MM.1S (cell line): ENCODE data around the gene MED14.
"Not testable (repeated sequence)": the region's sequence is repeated elsewhere in the genome, so short reads cannot be mapped to it uniquely, and the experiment has no call there.

Source experiments
- DNase-seq: peaks from one replicate; pipeline ENCODE4 v3.0.0-alpha.2; 2015
- H2AFZ ChIP-seq: fragments of 300-600 bp; sonication (generic); 2 replicates; pipeline ENCODE4 v1.6.0; 2016; ENCODE audit warnings: antibody characterized with exemption, low read length
- H3F3A ChIP-seq: fragments of 300-600 bp; sonication (generic); 2 replicates; pipeline ENCODE4 v1.6.1; 2016; ENCODE audit warnings: mild to moderate bottlenecking, antibody characterized with exemption, low read length, moderate library complexity, mixed read lengths; ENCODE audit not compliant: insufficient read depth
- H3K27ac ChIP-seq: fragments of 300-600 bp; sonication (generic); 2 replicates; pipeline ENCODE4 v1.5.1; 2016; ENCODE audit warnings: mild to moderate bottlenecking, low read length
- H3K27me3 ChIP-seq: fragments of 300-600 bp; sonication (generic); replicated peaks from 2 replicates; pipeline ENCODE4 v1.6.0; 2016; ENCODE audit warnings: low read length; ENCODE audit not compliant: insufficient read depth
- H3K36me3 ChIP-seq: fragments of 300-600 bp; sonication (generic); replicated peaks from 2 replicates; pipeline ENCODE4 v1.6.1; 2016; ENCODE audit warnings: mild to moderate bottlenecking, low read length, mixed read lengths; ENCODE audit not compliant: insufficient read depth
- H3K4me1 ChIP-seq: fragments of 300-600 bp; sonication (generic); 2 replicates; pipeline ENCODE4 v1.6.1; 2016; ENCODE audit warnings: low read length, mixed read lengths
- H3K4me2 ChIP-seq: fragments of 300-600 bp; sonication (generic); 2 replicates; pipeline ENCODE4 v1.6.0; 2016; ENCODE audit warnings: low read depth, low read length
- H3K4me3 ChIP-seq: fragments of 300-600 bp; sonication (generic); 2 replicates; pipeline ENCODE4 v1.5.1; 2016; ENCODE audit warnings: low read length, mixed read lengths
- H3K79me2 ChIP-seq: fragments of 300-600 bp; sonication (generic); 2 replicates; pipeline ENCODE4 v1.6.1; 2016; ENCODE audit warnings: mixed run types, low read length, mixed read lengths
- H3K9ac ChIP-seq: fragments of 300-600 bp; sonication (generic); 2 replicates; pipeline ENCODE4 v1.6.1; 2016; ENCODE audit warnings: low read length, mixed read lengths
- H3K9me2 ChIP-seq: fragments of 300-600 bp; sonication (generic); replicated peaks from 2 replicates; pipeline ENCODE4 v1.6.1; 2016; ENCODE audit warnings: mild to moderate bottlenecking, low read length, mixed read lengths; ENCODE audit not compliant: insufficient read depth
- H3K9me3 ChIP-seq: fragments of 300-600 bp; sonication (generic); replicated peaks from 2 replicates; pipeline ENCODE4 v1.6.1; 2016; ENCODE audit warnings: mild to moderate bottlenecking, low read length, mixed read lengths; ENCODE audit not compliant: insufficient read depth
- H4K20me1 ChIP-seq: fragments of 300-600 bp; sonication (generic); 2 replicates; pipeline ENCODE4 v1.6.1; 2016; ENCODE audit warnings: mild to moderate bottlenecking, low read length, moderate library complexity, mixed read lengths; ENCODE audit not compliant: insufficient read depth
- EZH2 ChIP-seq: fragments of 300-600 bp; sonication (generic); optimal IDR thresholded peaks from 2 replicates; pipeline ENCODE3; 2017; ENCODE audit warnings: low read depth, mild to moderate bottlenecking, antibody characterized with exemption, low read length, mixed read lengths
- EZH2phosphoT487 ChIP-seq: fragments of 300-600 bp; sonication (generic); IDR thresholded peaks from 2 replicates; pipeline ENCODE4 v1.6.1; 2018; ENCODE audit warnings: antibody characterized with exemption, low read length
- TF ChIP-seq, protein P1 (sequence below): fragments of 300-600 bp; sonication (generic); IDR thresholded peaks from 2 replicates; pipeline ENCODE4 v1.5.1; 2016; ENCODE audit warnings: antibody characterized with exemption, low read length, mixed read lengths

MED14 gene

DNA sequence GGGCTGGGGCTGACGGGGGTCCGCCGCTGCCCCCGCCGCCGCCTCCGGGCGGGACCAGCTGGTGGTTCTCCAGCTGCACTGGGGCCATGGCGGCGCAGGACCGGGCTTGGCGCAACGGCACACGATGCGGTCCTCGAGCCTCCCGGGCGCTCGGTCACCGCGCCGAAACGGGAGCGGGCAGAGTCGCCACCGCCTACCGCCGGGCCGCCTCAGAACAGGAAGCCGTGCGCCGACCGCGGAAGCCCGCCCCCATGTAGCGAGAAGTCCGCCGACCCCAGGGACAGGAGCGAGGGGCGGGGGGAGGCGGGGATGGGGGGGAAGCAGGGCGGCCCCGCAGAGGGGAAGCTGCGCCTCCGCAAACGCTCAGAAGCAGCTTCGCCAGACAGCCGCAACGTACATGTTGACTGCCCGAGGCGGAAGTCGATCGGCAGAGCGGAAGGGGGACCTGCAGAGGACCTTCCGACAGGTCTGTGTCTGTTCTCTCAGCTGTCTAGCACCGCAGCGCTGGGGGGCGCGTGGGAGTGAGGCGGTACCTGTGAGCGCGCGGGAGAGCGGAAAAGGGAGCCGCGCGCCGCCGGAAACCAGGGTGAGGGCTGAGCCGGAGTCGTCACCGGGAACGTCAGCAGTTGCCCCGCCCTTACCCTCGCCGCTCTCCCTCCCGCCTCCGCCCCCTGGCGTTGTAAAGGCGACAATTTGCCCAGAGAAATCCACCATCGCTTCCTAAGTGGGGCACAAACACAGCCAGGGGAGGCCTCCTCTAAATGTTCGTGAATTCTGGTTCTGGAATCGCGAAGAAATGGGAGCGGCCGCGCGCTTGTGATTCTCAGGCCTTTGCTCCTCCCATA is at the start of gene MED14:
MED14 (minus strand) TSS at position 218 of the 845 bp plus-strand sequence; CDS start at position 88, 130 bp downstream.
- Histone ChIP-seq H3K79me2 (peaks cover 44% of the 10 kb centered on the region), H4K20me1 (no peaks in the 10 kb centered on the region), H3K9me2 (no peaks in the 10 kb centered on the region), H3K27ac (peak within 1 kb of the TSS; percentile 90), H3F3A (peaks cover 12% of the 10 kb centered on the region; the same call in 1 of the 2 replicates), H3K36me3 (no peaks in the 10 kb centered on the region), H3K4me3 (peak within 1 kb of the TSS; percentile 80), H3K27me3 (no peaks in the 10 kb centered on the region), H3K4me1 (peaks cover 5% of the 10 kb centered on the region; the same call in 1 of the 2 replicates), H3K4me2 (peak within 1 kb of the TSS; percentile 79), H2AFZ (peak within 1 kb of the TSS; percentile 75), H3K9ac (peak within 1 kb of the TSS; percentile 85), H3K9me3 (no peaks in the 10 kb centered on the region)
- peak; percentile 89 for DNase-seq
- TF ChIP-seq, protein P1, sequence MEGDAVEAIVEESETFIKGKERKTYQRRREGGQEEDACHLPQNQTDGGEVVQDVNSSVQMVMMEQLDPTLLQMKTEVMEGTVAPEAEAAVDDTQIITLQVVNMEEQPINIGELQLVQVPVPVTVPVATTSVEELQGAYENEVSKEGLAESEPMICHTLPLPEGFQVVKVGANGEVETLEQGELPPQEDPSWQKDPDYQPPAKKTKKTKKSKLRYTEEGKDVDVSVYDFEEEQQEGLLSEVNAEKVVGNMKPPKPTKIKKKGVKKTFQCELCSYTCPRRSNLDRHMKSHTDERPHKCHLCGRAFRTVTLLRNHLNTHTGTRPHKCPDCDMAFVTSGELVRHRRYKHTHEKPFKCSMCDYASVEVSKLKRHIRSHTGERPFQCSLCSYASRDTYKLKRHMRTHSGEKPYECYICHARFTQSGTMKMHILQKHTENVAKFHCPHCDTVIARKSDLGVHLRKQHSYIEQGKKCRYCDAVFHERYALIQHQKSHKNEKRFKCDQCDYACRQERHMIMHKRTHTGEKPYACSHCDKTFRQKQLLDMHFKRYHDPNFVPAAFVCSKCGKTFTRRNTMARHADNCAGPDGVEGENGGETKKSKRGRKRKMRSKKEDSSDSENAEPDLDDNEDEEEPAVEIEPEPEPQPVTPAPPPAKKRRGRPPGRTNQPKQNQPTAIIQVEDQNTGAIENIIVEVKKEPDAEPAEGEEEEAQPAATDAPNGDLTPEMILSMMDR = peak; percentile 41
- TF ChIP-seq EZH2phosphoT487 = no peak

DNA sequence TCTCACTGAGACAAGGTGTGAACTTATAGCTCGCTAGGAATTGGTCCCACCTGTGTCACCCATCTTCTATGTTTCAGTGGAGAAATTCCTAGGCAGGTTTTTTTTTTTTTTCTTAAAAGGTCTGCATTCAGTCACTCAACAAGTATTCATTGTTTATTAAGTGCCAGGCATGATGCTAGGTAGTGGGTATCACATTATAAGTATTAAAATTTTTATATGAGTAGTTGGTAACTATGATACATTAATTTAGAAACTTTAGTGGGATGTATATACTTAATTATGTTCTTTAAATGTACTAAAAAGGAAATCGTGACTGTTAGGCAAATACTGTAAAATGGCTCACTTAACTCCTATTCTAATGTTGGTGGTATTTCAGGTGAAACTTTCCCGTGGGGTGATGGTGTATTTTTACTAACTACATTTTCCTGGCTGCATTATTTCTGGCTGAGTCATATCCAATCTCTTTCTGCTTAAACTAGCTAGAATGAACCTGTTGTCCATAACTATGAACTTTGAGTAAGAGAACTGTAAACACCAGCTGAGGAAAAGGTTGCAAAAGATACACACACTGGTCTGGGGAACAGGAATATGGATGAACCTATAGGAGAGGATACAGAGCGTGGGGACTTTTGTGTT is 49.3 kb upstream of the MED14 start:
- Histone ChIP-seq H3K36me3 (no peaks in the 10 kb centered on the region), H3K27ac (no peak overlapping the region), H2AFZ (no peak overlapping the region), H4K20me1 (no peaks in the 10 kb centered on the region), H3K4me2 (no peak overlapping the region), H3K9me2 (no peaks in the 10 kb centered on the region), H3K9me3 (no peaks in the 10 kb centered on the region), H3F3A (no peaks in the 10 kb centered on the region), H3K4me1 (no peaks in the 10 kb centered on the region), H3K79me2 (no peaks in the 10 kb centered on the region), H3K27me3 (no peaks in the 10 kb centered on the region), H3K4me3 (no peak overlapping the region), H3K9ac (no peak overlapping the region)
- no peak for TF ChIP-seq EZH2
- TF ChIP-seq EZH2phosphoT487 = no peak
- TF ChIP-seq, protein P1 = no peak
- DNase-seq = no peak

DNA sequence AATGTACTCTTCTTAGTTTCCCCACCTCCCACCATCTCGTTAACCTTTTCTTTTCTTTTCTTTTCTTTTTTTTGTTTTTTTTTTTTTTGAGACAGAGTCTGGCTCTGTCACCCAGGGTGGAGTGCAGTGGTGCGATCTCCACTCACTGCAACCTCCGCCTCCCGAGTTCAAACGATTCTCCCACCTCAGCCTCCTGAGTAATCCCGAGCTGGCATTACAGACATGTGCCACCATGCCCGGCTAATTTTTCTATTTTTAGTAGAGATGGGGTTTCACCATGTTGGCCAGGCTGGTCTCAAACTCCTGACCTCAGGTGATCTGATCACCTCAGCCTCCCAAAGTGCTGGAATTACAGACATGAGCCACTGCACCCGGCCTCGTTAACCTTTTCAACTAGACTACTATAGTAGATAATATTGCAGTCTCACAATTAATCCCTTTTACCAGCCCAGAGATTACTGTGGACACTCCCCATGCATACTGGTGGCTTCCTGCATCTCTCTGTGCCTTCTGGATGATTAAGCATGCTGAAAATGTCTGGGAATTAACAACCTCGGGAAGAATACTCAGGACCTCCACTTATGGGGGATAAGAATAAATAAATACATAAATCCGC is 47.4 kb upstream of the MED14 start:
- DNase-seq, H3K4me3 ChIP-seq, H3K9me2 ChIP-seq, H4K20me1 ChIP-seq, H3K9ac ChIP-seq, H3K4me1 ChIP-seq, H3K79me2 ChIP-seq, H3F3A ChIP-seq, H3K27me3 ChIP-seq, H3K9me3 ChIP-seq, H3K27ac ChIP-seq, H2AFZ ChIP-seq, H3K36me3 ChIP-seq, H3K4me2 ChIP-seq: not testable (repeated sequence)
